ENCODE measurements around the gene GBA2.

GBA2 gene

DNA sequence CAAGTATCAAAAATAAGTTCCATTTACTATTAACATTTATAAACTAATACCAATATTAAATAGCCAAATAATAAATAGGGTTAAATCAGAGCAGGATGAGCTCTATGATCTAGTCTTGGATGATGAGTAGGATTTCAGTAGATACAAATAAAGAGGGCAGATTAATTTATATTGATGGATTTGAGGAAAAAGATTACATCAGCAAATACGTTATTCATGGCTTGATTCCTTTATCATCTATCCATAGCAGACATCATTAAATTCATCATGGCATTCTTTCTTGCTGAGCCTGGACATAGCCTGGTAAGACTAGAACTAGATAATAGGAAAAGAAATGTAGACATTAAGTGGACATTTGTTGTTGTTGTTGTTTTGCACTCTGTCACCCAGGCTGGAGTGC lies 18.4 kb upstream of the GBA2 start:
- no peak overlapping the region for H2AFZ ChIP-seq (ENCODE audit: low read length)
- WGBS, 2 donors (ENCODE audit: extremely low coverage in 2 of 2, insufficient read length in 2 of 2, insufficient replicate concordance in 1 of 2): no CpG with 5 or more reads among the region's 1 CpG
- H2AK5ac ChIP-seq (ENCODE audit: low read depth, low read length): no peak overlapping the region
- H3K27me3 ChIP-seq (ENCODE audit: control insufficient read depth in 3 of 3, insufficient read depth in 3 of 3, low read depth in 1 of 3, low read length in 3 of 3): peaks cover 0 to 8% (median 0%) of the 10 kb centered on the region in 3 experiments
- no peak overlapping the region for H2BK12ac ChIP-seq (ENCODE audit: low read length)
- H3K14ac ChIP-seq (ENCODE audit: low read length): no peak overlapping the region
- H3K36me3 ChIP-seq (replicated peaks in 1 of 2; ENCODE audit: control insufficient read depth in 2 of 2, insufficient read depth in 2 of 2, low read length in 2 of 2): peaks cover 0 to 2% of the 10 kb centered on the region in 2 donors
- no peak overlapping the region for H4K91ac ChIP-seq (ENCODE audit: low read depth, low read length, poor library complexity)
- no peak overlapping the region for H3K4ac ChIP-seq (ENCODE audit: low read length)
- no peak overlapping the region for H2BK5ac ChIP-seq (ENCODE audit: low read length)
- no peak for DNase-seq (ENCODE audit: low spot score)
- H2BK120ac ChIP-seq (ENCODE audit: low read depth, low read length): no peak overlapping the region
- H3K4me2 ChIP-seq (ENCODE audit: insufficient read depth, low read length, poor library complexity, severe bottlenecking): no peak overlapping the region
- H3K4me1 ChIP-seq (ENCODE audit: control insufficient read depth in 2 of 2, insufficient read depth in 1 of 2, low read depth in 1 of 2, low read length in 2 of 2): no peaks in the 10 kb centered on the region
- no peak overlapping the region for H3K9ac ChIP-seq (ENCODE audit: low read depth, low read length, poor library complexity)
- H3K79me1 ChIP-seq (ENCODE audit: low read depth, low read length): peaks cover 3% of the 10 kb centered on the region
- H3K23ac ChIP-seq (ENCODE audit: low read depth, low read length, poor library complexity): no peak overlapping the region
- H3K9me3 ChIP-seq (replicated peaks in 1 of 2; ENCODE audit: control insufficient read depth in 2 of 2, insufficient read depth in 1 of 2, low read depth in 1 of 2, low read length in 2 of 2): no peaks in the 10 kb centered on the region
- no peak overlapping the region for H3K4me3 ChIP-seq (ENCODE audit: low read length in 2 of 2)
- H4K8ac ChIP-seq (ENCODE audit: low read depth, low read length): no peak overlapping the region
- no peak overlapping the region for H3K27ac ChIP-seq (replicated peaks; ENCODE audit: low read length)
- H3K18ac ChIP-seq (ENCODE audit: low read length): no peak overlapping the region
- no peak overlapping the region for H2BK15ac ChIP-seq (ENCODE audit: low read length)

DNA sequence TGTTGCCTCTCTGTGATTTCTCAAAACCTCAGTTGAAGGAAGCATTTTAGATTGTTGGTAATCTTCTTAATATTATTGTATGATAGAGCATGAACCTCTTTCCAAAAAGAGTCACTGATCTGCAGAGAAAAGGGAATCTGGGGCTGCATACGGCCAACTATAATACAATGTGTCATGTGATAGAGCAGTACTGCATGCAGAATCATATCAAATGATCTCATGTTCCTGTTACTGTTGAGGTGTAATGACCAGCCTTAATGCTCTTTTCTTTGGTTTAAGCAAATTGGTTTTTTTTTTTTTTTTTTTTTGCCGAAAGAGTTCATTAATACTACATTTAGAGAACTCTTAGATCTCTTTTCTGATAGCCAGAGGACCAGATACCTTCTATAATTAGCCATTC lies 18.0 kb upstream of the GBA2 start:
- Histone ChIP-seq H3K27me3 (ENCODE audit: control insufficient read depth in 3 of 3, insufficient read depth in 3 of 3, low read depth in 1 of 3, low read length in 3 of 3) (peaks cover 0 to 8% (median 0%) of the 10 kb centered on the region in 3 experiments), H3K4me3 (ENCODE audit: low read length in 2 of 2) (no peak overlapping the region), H3K36me3 (replicated peaks in 1 of 2; ENCODE audit: control insufficient read depth in 2 of 2, insufficient read depth in 2 of 2, low read length in 2 of 2) (peaks cover 0 to under 1% of the 10 kb centered on the region in 2 donors), H3K79me1 (ENCODE audit: low read depth, low read length) (peaks cover 3% of the 10 kb centered on the region), H3K9ac (ENCODE audit: low read depth, low read length, poor library complexity) (no peak overlapping the region), H3K9me3 (replicated peaks in 1 of 2; ENCODE audit: control insufficient read depth in 2 of 2, insufficient read depth in 1 of 2, low read depth in 1 of 2, low read length in 2 of 2) (no peaks in the 10 kb centered on the region), H2BK120ac (ENCODE audit: low read depth, low read length) (no peak overlapping the region), H4K91ac (ENCODE audit: low read depth, low read length, poor library complexity) (no peak overlapping the region), H3K4ac (ENCODE audit: low read length) (no peak overlapping the region), H3K18ac (ENCODE audit: low read length) (no peak overlapping the region), H2AFZ (ENCODE audit: low read length) (no peak overlapping the region), H2AK5ac (ENCODE audit: low read depth, low read length) (no peak overlapping the region), H3K4me2 (ENCODE audit: insufficient read depth, low read length, poor library complexity, severe bottlenecking) (no peak overlapping the region), H3K27ac (replicated peaks; ENCODE audit: low read length) (no peak overlapping the region), H3K14ac (ENCODE audit: low read length) (no peak overlapping the region), H2BK15ac (ENCODE audit: low read length) (no peak overlapping the region), H2BK5ac (ENCODE audit: low read length) (no peak overlapping the region), H4K8ac (ENCODE audit: low read depth, low read length) (no peak overlapping the region), H3K4me1 (ENCODE audit: control insufficient read depth in 2 of 2, insufficient read depth in 1 of 2, low read depth in 1 of 2, low read length in 2 of 2) (peaks cover 0 to 2% of the 10 kb centered on the region in 2 donors), H3K23ac (ENCODE audit: low read depth, low read length, poor library complexity) (no peak overlapping the region), H2BK12ac (ENCODE audit: low read length) (no peak overlapping the region)
- no peak for DNase-seq (ENCODE audit: low spot score)
- WGBS, 2 donors (ENCODE audit: extremely low coverage in 2 of 2, insufficient read length in 2 of 2, insufficient replicate concordance in 1 of 2): no CpG with 5 or more reads among the region's 2 CpGs

DNA sequence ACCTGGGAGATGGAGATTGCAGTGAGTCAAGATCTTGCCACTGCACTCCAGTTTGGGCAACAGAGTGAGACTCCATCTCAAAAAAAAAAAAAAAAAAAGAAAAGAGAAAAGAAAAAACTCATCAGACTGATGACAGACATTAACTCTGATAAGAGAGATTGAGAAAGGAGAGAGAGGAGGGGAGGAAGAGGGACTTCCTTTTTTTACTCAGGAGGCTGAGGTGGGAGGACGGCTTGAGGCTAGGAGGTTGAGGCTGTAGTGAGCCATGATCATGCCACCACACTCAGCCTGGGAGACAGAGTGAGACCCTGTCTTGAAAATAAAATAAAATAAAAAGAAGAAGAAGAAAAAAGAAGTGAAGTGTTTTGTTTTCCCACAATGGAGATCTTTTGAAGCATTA lies 14.8 kb upstream of the GBA2 start:
- no peak overlapping the region for H2AFZ ChIP-seq (ENCODE audit: low read length)
- no peak overlapping the region for H3K18ac ChIP-seq (ENCODE audit: low read length)
- H3K27me3 ChIP-seq (ENCODE audit: control insufficient read depth in 3 of 3, insufficient read depth in 3 of 3, low read depth in 1 of 3, low read length in 3 of 3): no peaks in the 10 kb centered on the region
- H4K91ac ChIP-seq (ENCODE audit: low read depth, low read length, poor library complexity): no peak overlapping the region
- no peaks in the 10 kb centered on the region for H3K9me3 ChIP-seq (replicated peaks in 1 of 2; ENCODE audit: control insufficient read depth in 2 of 2, insufficient read depth in 1 of 2, low read depth in 1 of 2, low read length in 2 of 2)
- H3K79me1 ChIP-seq (ENCODE audit: low read depth, low read length): peaks cover 2% of the 10 kb centered on the region
- WGBS, 2 donors (ENCODE audit: extremely low coverage in 2 of 2, insufficient read length in 2 of 2, insufficient replicate concordance in 1 of 2): no CpG with 5 or more reads among the region's 1 CpG
- no peak overlapping the region for H4K8ac ChIP-seq (ENCODE audit: low read depth, low read length)
- no peaks in the 10 kb centered on the region for H3K36me3 ChIP-seq (replicated peaks in 1 of 2; ENCODE audit: control insufficient read depth in 2 of 2, insufficient read depth in 2 of 2, low read length in 2 of 2)
- no peak overlapping the region for H2BK120ac ChIP-seq (ENCODE audit: low read depth, low read length)
- no peak for DNase-seq (ENCODE audit: low spot score)
- H3K4me1 ChIP-seq (ENCODE audit: control insufficient read depth in 2 of 2, insufficient read depth in 1 of 2, low read depth in 1 of 2, low read length in 2 of 2): peaks cover 3 to 4% of the 10 kb centered on the region in 2 donors
- no peak overlapping the region for H2BK5ac ChIP-seq (ENCODE audit: low read length)
- no peak overlapping the region for H3K4me2 ChIP-seq (ENCODE audit: insufficient read depth, low read length, poor library complexity, severe bottlenecking)
- no peak overlapping the region for H3K4ac ChIP-seq (ENCODE audit: low read length)
- H3K9ac ChIP-seq (ENCODE audit: low read depth, low read length, poor library complexity): no peak overlapping the region
- no peak overlapping the region for H2AK5ac ChIP-seq (ENCODE audit: low read depth, low read length)
- H2BK15ac ChIP-seq (ENCODE audit: low read length): no peak overlapping the region
- H3K27ac ChIP-seq (replicated peaks; ENCODE audit: low read length): no peak overlapping the region
- H3K14ac ChIP-seq (ENCODE audit: low read length): no peak overlapping the region
- no peak overlapping the region for H3K4me3 ChIP-seq (ENCODE audit: low read length in 2 of 2)
- no peak overlapping the region for H3K23ac ChIP-seq (ENCODE audit: low read depth, low read length, poor library complexity)
- H2BK12ac ChIP-seq (ENCODE audit: low read length): no peak overlapping the region

DNA sequence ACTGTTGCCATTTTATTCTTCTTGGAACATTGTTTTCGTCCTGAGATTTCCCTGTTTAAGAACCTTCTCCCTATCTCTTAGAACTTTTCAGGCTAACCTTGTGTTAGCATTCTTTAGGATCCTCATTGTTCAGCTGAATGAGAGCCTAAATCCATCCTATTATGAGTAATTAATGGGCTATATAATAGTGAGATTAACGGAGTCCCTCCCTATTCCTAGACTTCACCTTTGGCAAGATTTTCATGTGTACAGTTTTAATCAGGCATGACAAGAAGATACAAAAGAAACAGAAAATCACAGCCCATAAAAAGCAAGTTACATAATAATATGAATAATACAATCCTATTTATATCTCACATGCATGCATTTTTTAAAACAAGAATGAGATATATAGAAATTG lies 14.2 kb upstream of the GBA2 start:
- Histone ChIP-seq H2AFZ (ENCODE audit: low read length) (no peak overlapping the region), H2AK5ac (ENCODE audit: low read depth, low read length) (no peak overlapping the region), H3K9ac (ENCODE audit: low read depth, low read length, poor library complexity) (no peak overlapping the region), H2BK15ac (ENCODE audit: low read length) (no peak overlapping the region), H4K91ac (ENCODE audit: low read depth, low read length, poor library complexity) (no peak overlapping the region), H3K27ac (replicated peaks; ENCODE audit: low read length) (no peak overlapping the region), H3K4me2 (ENCODE audit: insufficient read depth, low read length, poor library complexity, severe bottlenecking) (no peak overlapping the region), H3K14ac (ENCODE audit: low read length) (no peak overlapping the region), H3K9me3 (replicated peaks in 1 of 2; ENCODE audit: control insufficient read depth in 2 of 2, insufficient read depth in 1 of 2, low read depth in 1 of 2, low read length in 2 of 2) (no peaks in the 10 kb centered on the region), H4K8ac (ENCODE audit: low read depth, low read length) (no peak overlapping the region), H3K23ac (ENCODE audit: low read depth, low read length, poor library complexity) (no peak overlapping the region), H3K79me1 (ENCODE audit: low read depth, low read length) (peaks cover 2% of the 10 kb centered on the region), H3K4me3 (ENCODE audit: low read length in 2 of 2) (no peak overlapping the region), H3K4ac (ENCODE audit: low read length) (no peak overlapping the region), H3K18ac (ENCODE audit: low read length) (no peak overlapping the region), H3K4me1 (ENCODE audit: control insufficient read depth in 2 of 2, insufficient read depth in 1 of 2, low read depth in 1 of 2, low read length in 2 of 2) (peaks cover 3 to 5% of the 10 kb centered on the region in 2 donors), H3K36me3 (replicated peaks in 1 of 2; ENCODE audit: control insufficient read depth in 2 of 2, insufficient read depth in 2 of 2, low read length in 2 of 2) (no peaks in the 10 kb centered on the region), H2BK12ac (ENCODE audit: low read length) (no peak overlapping the region), H2BK5ac (ENCODE audit: low read length) (no peak overlapping the region), H2BK120ac (ENCODE audit: low read depth, low read length) (no peak overlapping the region), H3K27me3 (ENCODE audit: control insufficient read depth in 3 of 3, insufficient read depth in 3 of 3, low read depth in 1 of 3, low read length in 3 of 3) (no peaks in the 10 kb centered on the region)
- DNase-seq (ENCODE audit: low spot score): no peak
- WGBS, 2 donors (ENCODE audit: extremely low coverage in 2 of 2, insufficient read length in 2 of 2, insufficient replicate concordance in 1 of 2): no CpG with 5 or more reads among the region's 2 CpGs

All from neuronal stem cell (in vitro differentiated cells).